IPS DF 4.7 (cell line): Measurements from ENCODE around the gene CLIC4.
"Not testable (repeated sequence)": the region's sequence is repeated elsewhere in the genome, so short reads cannot be mapped to it uniquely, and the experiment has no call there.

Experiments used
- DNase-seq: peaks from one replicate; pipeline ENCODE4 v3.0.0-alpha.2; 2013; ENCODE audit warnings: low spot score; ENCODE audit errors: extremely low read depth

The CLIC4 gene

DNA sequence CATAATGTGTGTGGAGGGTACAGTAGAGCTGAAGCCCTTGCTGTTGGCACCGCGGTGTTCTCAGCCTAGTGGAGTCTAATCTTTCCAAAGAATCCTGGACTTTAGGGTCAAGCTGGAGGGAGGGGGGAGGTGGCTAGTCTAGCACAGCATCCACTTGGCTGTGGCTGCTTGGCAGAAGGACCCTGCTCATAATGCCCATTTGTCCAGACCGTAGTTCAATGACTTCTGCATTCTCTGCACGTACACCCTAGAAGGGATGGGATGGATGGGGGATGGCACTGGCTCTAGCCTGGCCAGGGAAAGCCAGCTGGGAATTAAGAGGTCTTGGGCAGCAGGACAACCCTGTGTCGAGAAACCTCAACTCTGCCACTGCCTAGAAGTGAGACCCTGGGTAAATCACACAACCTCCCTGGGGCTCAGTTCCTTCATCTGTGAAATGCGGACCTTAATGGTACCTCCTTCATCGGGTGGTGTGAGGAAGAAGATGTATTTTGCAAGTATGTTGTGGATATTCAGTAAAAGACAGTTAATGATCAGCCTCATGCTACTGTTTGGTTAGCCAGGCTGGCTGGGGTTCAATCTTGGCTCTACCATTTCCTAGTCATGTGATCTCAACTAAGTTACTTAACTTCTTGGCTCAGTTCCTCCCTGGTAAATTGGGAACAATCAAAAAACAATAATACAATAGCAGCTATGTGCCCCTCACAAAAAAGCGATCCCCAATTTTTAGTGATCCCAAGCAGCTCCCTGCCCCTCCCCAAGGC, 27.2 kb upstream of the CLIC4 start:
- no peak for DNase-seq

DNA sequence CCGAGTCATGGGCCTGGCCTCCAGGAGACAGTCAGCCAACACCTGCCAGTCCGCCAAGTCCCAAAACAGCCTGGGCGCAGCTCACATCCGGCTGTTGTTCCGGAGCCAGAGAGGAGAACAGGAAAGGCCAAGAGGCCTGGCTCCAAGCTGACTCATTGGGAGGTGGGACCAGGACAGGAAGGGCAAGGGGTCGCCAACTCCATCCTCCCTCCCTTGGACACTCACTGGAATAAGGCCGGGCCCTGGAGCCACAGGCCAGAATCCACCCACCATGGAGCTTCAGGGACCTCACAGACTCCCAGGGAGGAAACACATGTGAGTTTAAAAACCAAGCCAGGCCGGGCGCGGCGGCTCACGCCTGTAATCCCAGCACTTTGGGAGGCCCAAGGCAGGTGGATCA, 25.1 kb upstream of the CLIC4 start:
- DNase-seq, result no peak

DNA sequence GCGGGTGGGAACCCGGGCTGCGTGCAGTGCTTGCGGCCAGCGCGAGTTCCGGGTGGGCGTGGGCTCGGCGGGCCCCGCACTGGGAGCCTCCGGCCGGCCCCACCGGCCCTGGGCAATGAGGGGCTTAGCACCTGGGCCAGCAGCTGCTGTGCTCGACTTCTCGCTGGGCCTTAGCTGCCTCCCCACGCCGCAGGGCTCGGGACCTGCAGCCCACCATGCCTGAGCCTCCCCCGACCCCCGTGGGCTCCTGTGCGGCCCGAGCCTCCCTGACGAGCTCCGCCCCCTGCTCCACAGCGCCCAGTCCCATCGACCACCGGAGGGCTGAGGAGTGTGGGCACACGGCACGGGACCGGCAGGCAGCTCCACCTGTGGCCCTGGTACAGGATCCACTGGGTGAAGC, 23.7 kb upstream of the CLIC4 start:
- no peak for DNase-seq

DNA sequence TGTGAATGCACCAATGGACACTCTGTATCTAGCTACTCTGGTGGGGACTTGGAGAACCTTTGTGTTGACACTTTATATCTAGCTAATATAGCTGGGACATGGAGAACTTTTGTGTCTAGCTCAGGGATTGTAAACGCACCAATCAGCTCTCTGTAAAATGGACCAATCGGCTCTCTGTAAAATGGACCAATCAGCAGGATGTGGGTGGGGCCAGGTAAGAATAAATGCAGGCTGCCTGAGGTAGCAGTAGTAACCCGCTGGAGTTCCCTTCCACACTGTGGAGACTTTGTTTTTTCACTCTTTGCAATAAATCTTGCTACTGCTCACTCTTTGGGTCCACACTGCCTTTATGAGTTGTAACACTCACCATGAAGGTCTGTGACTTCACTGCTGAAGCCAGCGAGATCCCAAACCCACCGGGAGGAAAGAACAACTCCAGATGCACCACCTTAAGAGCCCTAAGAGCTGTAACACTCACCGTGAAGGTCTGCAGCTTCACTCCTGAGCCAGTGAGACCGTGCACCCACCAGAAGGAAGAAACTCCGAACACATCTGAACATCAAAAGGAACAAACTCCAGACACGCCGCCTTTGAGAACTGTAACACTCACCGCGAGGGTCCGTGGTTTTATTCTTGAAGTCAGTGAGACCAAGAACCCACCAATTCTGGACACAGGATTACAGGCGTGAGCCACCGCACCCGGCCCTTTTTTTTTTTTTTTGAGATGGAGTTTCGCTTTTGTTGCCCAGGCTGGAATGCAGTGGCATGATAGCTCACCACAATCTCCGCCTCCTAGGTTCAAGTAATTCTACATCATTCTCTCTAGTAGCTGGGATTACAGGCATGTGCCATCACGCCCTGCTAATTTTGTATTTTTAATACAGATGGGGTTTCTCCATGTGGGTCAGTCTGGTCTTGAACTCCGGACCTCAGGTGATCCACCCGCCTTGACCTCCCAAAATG, 22.9 kb upstream of the CLIC4 start:
- not testable (repeated sequence) for DNase-seq

DNA sequence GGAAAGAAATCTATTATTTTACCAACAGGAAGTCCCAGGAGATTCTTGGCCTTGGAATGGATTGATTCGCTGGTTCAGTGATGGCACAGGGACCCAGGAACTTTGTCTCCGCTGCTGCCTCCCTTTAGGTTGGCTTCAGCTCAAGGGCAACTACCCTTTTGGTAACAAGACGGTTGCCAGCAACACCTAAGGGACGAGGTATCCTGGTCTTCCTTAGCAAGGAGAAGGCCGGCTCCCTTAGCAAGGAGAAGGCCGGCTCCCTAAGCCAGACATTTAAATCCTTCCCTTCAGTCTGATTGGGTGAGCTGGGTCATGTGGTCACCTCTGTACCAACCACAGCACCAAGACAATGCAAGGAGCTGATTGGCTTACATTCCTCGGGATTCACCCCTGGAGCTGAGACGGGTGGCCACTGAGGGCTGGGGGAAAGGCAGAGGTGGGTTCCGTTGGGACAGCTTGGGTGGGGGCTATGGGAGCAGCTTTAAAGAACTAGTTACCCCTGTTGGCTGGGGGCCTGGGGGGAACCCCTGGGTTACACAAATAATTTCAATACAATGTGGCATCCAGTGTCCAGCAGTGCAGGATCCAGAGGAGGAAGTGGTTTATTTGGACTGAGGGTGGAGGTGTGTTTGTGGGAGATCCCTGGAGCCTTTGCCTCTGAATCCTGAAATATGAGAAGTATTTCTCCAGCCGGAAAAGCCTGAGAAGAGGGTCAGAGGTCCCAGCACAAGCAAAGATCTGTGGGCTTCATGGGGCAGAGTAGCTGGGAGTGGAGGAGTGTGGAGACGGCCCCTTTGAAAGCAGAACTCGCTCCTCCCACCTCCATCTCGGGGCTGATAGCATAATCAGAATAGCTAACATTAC, 20.7 kb upstream of the CLIC4 start:
- DNase-seq, result no peak

DNA sequence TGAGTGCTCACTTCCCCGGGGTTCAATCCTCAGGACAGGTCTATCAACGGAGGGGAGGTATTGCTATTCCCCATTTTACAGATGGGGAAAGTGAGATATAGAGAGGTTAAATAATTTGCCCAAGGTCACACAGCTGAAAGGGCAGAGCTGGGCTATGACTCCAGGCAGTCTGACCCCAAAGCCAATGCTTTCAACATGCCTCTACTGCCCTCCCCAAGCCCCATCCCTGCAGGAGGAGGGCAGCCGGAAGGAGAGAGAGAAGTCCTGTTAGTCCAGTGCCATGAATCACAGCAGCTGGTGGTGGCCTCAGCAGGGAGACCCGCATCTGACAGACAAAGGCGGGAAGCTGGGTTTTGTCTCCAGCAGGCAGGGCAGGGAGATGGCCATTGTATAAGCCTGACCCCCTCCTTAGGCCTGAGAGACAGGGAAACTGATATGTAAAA, 20.0 kb upstream of the CLIC4 start:
- DNase-seq, result no peak

DNA sequence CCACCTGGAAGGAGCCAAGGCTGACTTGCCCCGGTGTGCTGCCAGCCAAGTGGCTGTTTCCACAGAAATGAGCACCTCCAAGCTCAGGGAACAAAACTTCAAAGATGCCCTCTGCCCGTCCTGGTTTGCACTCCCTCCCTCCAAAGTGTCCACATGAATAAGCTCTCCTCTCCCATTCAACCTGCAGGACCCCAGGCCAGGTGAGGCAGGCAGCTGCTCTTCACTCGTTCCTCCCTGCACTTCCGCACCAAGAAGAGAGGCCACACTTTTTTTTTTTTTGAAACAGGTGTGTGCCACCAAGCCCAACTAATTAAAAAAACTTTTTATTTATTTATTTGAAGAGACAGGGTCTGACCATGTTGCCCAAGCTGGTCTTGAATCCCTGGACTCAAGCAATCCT, 18.5 kb upstream of the CLIC4 start:
- DNase-seq, result no peak

DNA sequence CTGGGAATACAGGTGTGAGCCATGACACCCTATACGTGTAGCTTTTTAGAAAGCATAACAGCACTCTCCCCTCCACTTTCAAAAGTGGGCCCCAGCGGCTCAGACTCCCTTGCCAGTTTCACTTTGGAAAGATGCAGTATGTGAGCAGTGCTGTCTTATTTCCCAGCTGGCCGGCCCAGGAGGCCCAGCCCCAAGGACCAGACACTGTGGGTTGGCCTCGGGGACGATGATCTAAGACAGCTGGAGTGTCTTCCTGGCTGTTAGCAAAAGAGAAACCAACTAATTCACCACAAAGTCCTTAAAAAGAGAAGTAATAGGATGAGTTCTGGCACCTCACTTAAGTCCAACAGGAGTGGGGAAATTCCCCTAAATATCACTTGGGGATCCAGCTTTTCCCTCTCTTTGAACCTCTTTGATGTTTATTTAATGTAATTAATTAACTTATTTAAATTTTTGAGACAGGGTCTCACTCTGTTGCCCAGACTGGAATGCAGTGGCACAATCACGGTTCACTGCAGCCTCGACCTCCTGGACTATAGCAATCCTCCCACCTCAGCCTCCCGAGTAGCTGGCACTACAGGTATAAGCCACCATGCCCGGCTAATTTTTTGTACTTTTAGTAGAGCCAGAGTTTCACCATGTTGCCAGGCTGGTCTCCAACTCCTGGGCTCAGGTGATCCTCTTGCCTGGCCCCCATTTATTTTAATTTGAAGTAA, 17.6 kb upstream of the CLIC4 start:
- DNase-seq, result no peak

DNA sequence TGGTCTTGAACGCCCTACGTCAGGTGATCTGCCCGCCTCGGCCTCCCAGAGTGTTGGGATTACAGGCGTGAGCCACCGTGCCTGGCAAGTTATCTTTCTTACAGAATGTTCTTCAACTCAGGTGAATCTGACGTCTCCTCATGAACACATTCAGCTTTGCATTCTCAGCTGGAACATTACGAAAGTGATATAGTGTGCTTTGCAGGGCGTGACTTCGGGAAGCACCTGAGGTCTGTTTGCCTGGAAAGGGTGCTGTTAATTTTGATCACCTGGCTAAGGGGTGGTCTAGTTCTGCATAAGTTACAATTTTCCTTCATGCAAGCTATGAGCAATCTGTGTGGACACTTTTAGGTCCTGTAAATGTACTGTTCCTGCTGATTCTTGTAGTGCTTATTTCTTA, 16.3 kb upstream of the CLIC4 start:
- no peak for DNase-seq

DNA sequence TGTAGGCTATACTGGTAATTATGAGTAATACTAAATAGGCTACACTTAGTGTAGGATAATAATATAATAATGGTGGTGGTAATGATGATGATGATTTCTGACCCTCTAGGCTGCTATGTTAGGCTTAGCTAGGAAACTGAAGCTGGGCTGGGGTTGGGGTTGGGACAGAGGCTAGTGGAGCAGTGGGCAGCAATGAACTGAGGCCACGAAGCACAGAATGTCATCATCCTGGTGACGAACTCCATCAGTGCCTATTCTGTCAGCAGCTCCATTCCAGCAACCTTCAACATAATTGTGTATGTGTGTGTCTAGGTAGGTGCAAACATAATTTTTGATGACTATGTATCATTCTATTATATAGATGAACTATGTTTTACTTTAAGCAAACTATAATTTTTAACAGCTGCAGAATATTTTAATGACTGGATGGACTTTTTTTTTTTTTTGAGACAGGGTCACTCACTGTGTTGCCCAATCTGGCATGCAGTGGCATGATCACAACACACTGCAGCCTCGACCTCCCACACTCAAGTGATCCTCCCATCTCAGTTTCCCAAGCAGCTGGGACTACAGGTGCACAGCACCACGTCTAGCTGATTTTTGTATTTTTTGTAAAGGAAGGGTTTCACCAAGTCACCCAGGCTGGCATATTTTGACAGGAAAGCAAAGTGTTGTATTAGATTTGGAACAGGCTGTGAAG, 12.9 kb upstream of the CLIC4 start:
- no peak for DNase-seq

DNA sequence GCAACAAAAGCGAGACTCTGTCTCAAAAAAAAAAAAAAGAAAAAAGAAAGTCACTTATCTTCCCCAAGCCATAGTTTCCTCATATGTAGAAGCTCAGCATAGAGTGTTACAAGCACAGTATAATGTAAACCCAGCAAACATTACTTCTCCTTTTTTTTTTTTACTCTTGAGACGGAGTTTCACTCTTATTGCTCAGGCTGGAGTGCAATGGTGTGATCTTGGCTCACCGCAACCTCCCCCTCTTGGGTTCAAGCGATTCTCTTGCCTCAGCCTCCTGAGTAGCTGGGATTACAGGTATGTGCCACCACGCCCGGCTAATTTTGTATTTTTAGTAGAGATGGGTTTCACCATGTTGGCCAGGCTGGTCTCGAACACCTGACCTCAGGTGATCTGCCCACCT, 11.9 kb upstream of the CLIC4 start:
- DNase-seq, result not testable (repeated sequence)

DNA sequence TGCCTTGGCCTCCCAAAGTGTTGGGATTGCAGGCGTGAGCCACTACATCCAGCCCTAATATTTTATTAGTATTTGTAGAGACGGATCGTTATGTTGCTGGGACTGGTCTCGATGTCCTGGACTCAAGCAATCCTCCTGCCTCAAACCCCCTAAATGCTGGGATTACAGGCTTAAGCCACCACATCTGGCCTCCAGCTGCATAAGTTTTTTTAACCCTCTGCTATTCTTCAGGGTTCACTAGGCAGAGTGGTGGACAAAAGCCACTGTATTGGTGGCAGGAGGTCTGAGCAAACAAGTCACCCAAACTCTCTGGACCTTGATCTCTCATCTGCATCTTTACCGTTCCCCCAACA, 10.1 kb upstream of the CLIC4 start:
- DNase-seq, result no peak

DNA sequence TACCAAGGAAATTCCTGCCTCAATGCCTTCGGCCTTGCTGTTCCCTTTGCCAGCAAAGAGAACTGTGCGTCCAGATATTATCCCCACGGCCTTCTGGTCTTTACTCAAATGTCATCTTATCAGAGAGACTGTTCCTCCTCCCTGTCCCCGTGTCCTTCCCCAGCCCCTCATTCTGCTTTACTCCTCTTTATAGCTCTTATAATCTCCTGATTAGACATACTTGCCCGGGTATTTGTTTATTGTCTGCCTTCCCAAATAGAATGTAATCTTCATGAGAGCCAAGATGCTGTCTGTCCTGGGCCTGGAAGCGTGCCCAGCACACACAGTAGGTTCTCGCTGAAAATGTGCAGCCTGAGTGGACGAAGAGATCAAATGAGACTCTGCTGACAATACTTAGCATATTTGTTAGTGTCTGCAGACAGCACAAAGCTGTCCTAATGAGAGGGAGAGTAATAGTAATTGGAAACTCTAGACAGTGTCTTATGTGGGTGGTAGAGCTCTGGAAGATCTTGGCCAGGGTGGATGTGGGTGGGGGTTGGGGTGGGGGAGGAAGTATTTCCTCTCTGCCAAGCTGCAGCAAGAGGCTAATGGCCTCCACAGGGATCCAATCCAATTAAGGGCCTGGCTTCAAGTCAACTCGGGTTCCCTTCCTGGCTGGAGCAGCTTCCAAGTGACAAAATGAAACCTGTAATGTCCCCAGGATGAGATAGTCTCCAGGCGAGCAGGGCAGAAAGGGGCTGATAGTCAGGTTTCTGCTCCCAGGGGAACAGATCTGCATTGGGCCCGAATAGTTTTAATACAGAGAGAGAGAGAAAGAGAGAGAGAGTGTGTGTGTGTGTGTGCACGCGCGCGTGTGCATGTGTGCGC, 9.5 kb upstream of the CLIC4 start:
- DNase-seq, result no peak

DNA sequence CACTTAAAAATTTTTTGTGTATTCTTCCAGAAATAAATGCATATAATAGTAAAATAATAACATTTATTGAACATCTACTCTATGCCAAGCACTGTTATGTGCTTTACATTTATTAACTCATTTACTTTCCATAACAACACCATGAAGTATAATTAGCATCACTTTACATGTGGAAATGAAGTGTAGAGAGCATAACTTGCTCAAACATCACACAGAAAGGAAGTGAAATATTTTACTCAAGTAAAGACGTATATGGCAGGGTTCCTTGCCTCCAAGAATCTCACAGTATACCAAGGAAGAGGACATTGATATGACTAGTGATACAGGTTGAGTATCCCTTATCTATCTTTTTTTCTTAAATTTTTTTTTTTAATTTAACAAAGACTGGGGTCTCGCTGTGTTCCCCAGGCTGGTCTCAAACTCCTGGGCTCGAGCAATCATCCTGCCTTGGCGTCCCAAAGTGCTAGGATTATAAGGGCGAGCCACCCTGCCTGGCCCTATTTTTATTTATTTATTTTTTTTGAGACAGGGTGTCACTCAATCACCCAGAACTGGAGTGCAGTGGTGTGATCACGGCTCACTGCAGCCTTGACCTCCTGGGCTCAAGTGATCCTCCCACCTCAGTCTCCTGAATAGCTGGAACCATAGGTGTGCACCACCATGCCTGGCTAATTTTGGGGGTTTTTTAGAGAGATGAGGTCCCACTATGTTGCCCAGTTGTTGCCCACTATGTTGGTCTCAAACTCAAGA, 7.7 kb upstream of the CLIC4 start:
- DNase-seq, result no peak

DNA sequence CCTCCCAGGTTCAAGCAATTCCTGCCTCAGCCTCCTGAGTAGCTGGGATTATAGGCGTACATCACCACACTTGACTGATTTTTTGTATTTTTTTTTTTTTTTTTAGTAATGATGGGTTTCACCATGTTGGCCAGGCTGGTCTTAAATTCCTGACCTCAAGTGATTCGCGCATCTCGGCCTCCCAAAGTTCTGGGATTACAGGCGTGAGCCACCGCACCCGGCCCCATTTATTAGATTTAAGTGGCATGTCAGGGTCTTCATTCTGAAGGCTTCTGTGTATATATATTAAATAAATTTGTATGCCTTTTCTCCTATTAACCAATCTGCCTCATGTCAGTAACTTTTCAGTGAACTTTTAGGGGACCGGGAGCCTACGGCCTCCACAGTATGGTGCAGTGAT, 6.0 kb upstream of the CLIC4 start:
- DNase-seq, result no peak

DNA sequence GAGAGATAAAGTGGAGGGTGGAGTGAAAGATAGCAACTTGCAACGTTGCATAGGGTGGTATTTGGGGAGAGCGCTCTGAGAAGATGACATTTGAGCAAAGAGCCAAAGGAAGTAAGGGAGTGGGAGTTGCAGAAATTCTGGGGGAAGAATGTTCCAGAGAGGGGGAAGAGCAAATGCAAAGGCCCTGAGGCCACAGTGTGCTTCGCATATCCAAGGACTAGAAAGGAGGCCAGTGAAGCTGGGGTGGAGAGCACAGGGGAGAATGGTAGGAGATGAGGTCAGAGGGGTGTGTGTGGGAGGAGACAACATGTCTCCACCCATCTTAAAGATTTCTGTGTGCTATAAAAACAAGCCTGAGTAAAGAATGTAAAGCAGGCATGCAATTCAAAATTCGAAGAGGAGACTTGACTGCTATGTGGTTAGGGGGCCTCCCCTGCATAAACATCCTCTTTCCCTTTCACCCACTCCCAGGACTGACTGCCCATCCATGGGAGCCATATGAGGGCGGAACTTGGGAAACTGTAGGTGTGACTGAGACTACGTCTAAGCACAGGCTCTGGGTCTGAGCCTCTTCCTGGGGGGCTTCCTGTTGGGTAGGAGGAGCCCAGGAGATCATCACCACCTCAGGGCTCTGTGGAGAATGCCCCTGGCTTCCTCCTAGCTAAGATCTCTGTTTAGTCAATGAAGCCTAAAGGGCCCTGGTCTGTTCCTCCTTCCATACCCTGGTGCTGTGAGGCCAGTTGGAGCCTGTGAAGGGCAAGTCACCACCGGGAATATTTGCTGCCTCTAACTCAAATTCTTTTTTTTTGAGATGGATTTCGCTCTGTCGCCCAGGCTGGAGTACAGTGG, 2.9 kb upstream of the CLIC4 start:
- DNase-seq, result no peak

DNA sequence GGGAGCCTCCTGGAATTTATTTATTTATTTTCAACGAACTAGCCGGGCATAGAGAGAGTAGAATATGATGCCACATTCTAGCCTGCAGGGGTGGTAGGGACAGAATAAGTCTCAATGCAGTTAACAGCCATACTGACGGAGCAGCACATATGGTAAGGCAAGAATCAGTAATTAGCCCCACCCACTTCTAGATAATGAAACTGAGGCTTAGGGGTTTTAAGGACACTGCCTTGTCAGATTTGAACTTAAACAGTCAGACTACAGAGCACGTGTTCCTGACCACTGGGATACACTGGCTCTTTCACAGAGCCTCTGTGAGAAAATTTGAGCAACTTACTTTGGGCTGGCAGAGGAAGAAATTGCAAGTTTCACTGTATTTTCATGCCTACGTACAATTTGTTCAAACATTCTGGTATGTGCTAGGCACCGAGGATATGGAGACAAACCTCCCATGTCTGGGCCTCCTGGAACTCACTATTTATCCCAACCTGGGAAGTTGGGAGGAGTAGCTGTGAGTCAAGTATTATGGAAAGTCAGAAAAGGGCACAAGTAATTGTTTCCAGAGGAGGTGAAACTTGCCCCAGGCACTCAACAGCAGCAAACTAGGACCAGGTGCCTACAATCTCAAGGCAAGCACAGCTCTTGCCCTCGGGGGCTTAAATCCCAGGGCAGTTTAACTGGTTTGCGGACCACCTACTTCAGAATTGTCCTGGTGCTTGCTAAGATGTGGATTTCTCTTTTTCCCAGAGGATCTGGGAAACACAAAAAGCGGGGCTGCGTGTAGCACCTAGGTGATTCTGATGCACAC, 1.6 kb upstream of the CLIC4 start:
- no peak for DNase-seq
